Panc1 (cell line): Measurements from ENCODE around the gene SCYL3.

ENCODE experiments used
- CTCF ChIP-seq: fragments of 450-650 bp; IDR thresholded peaks from 2 replicates; pipeline ENCODE4 v1.5.1; 2017; ENCODE audit warnings: mild to moderate bottlenecking
- POLR2AphosphoS5 ChIP-seq: IDR thresholded peaks from 2 replicates; pipeline ENCODE4 v1.6.1; 2012; ENCODE audit warnings: mild to moderate bottlenecking, low read depth, low read length, moderate library complexity
- REST ChIP-seq, 2 experiments: IDR thresholded peaks; 2 replicates each; pipeline ENCODE4 v1.6.1; 2011 to 2012; ENCODE audit warnings: low read depth in 2 of 2, control low read depth in 1 of 2, low read length in 1 of 2, mild to moderate bottlenecking in 1 of 2, moderate library complexity in 1 of 2; ENCODE audit not compliant: insufficient read depth in 1 of 2
- SIN3A ChIP-seq: IDR thresholded peaks from 2 replicates; pipeline ENCODE4 v1.6.1; 2012; ENCODE audit warnings: low read depth, mild to moderate bottlenecking, low read length, moderate library complexity, borderline replicate concordance; ENCODE audit not compliant: insufficient read depth
- TCF7L2 ChIP-seq: IDR thresholded peaks from 2 replicates; pipeline ENCODE4 v1.6.1; 2011; ENCODE audit warnings: mild to moderate bottlenecking, low read depth, low read length, inconsistent platforms

- TF ChIP-seq TCF7L2 (no peak), CTCF (no peak), POLR2AphosphoS5 (no peak), SIN3A (no peak), REST (IDR thresholded peaks at IDR 0.05; ENCODE audit: insufficient read depth in 1 of 2, low read depth in 2 of 2, low read length in 1 of 2) (no peak)
Measured at GRCh38 chr1:169866577-169866976, 27.1 kb downstream of the SCYL3 start.
